ENCODE results near the gene ARHGAP26.

- TF ChIP-seq CTCF (IDR thresholded peaks at IDR 0.05; ENCODE audit: poor library complexity, severe bottlenecking) (no peak), EZH2 (IDR thresholded peaks at IDR 0.05; ENCODE audit: borderline replicate concordance, insufficient read depth, low read length, poor library complexity, severe bottlenecking) (no peak), REST (IDR thresholded peaks at IDR 0.05; ENCODE audit: borderline replicate concordance) (no peak), EP300 (conservative IDR thresholded peaks at IDR 0.05; ENCODE audit: poor library complexity, severe bottlenecking) (no peak), TAF1 (IDR thresholded peaks at IDR 0.05; ENCODE audit: low read depth) (no peak), SMC3 (conservative IDR thresholded peaks at IDR 0.05; ENCODE audit: poor library complexity) (no peak), RAD21 (conservative IDR thresholded peaks at IDR 0.05) (no peak), POLR2AphosphoS5 (IDR thresholded peaks at IDR 0.05) (no peak)
Measured at GRCh38 chr5:143108498-143109128, 338.4 kb downstream of the ARHGAP26 start.
